ENCODE measurements around the gene MIX23.

The MIX23 gene

DNA sequence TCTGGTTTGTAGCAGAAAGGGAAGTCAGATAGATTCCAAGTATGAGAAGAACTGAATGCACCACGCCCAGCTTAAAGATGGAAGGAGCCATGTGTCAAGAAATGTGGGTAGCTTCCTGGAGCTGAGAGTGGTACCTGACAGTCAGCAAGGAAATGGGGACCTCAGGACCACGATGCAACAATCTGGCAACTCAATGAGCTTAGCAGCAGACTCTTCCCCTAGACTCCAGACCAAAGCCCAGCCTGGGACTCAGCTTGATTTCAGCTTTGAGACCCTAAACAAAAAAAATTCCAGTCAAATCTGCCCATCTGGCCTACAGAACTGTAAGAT is 24.4 kb downstream of the MIX23 start:
- no peaks in the 10 kb centered on the region for H3K36me3 ChIP-seq (ENCODE audit: control insufficient read depth, insufficient read depth, low read length)

DNA sequence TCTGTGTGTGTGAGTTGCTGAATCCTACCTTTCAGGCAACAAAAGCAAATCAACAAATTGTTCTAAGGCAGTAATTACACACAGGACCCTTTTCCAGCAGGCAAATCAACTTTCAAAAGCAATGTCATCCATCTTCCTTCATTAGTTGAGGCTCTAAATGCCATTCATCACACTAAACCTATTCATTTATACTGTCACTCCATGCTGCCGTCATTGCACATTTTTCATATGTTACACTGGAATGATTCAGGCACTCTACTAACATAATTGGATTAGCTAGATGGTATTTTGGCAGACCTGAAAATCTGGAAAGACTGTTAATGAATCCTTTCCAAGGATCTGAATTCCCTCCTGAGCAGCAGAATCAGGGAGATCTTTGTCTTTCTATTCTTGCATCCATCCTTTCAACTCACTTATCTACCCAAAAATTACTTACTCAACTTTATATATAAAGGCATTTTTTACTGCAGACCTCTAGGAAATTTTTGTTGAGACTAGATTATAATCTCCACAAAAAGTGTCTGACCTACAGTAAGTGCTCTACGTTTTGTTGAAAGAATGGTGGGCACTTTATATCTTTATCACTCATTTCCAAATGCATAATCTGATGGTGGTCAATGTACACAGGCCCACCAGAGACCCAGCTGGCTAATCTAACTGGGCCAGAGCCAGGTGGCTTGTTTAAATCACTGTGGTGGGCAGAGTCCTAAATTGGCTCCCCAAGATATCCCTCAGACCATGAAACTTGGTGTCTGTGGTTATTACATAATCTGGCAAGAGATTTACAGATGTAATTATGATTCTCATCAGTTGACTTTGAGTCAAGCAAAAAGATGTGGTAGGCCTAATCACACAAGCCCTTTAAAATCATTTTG is 25.0 kb downstream of the MIX23 start:
- Histone ChIP-seq H3K4me1 (ENCODE audit: control insufficient read depth, insufficient read depth, low read length) (no peaks in the 10 kb centered on the region), H3K4me3 (ENCODE audit: low read length) (no peak overlapping the region), H3K27me3 (ENCODE audit: control insufficient read depth, insufficient read depth, low read length) (no peaks in the 10 kb centered on the region), H3K9ac (ENCODE audit: low read length) (no peak overlapping the region), H3K9me3 (ENCODE audit: control insufficient read depth, low read length) (no peaks in the 10 kb centered on the region), H3K36me3 (ENCODE audit: control insufficient read depth, insufficient read depth, low read length) (no peaks in the 10 kb centered on the region)

More for the DNA sequence above, 24.4 kb downstream of the MIX23 start:
- Histone ChIP-seq H3K4me3 (ENCODE audit: low read length) (no peak overlapping the region), H3K27me3 (ENCODE audit: control insufficient read depth, insufficient read depth, low read length) (no peaks in the 10 kb centered on the region), H3K9ac (ENCODE audit: low read length) (no peak overlapping the region), H3K9me3 (ENCODE audit: control insufficient read depth, low read length) (no peaks in the 10 kb centered on the region), H3K4me1 (ENCODE audit: control insufficient read depth, insufficient read depth, low read length) (peaks cover 4% of the 10 kb centered on the region)

DNA sequence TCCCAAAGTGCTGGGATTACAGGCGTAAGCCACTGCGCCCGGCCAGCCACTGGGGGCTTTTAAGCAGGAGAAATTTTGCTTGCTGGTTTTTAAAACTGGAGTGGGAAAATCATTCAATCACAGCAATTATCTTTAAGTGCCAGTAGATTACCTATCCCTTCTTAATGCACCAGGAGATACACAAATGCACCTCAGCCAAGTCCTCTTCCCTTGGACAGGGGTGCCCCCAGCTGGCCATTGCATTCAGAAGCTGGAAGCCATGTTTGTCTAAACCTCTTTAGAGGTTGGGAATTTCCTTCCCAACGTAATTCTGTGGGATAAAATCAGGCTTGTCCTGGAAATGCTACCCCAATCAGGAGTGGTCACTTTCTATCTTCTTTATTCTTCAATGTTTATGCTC is 26.6 kb downstream of the MIX23 start:
- H3K9ac ChIP-seq (ENCODE audit: low read length) = no peak overlapping the region
- H3K4me3 ChIP-seq (ENCODE audit: low read length) = no peak overlapping the region

DNA sequence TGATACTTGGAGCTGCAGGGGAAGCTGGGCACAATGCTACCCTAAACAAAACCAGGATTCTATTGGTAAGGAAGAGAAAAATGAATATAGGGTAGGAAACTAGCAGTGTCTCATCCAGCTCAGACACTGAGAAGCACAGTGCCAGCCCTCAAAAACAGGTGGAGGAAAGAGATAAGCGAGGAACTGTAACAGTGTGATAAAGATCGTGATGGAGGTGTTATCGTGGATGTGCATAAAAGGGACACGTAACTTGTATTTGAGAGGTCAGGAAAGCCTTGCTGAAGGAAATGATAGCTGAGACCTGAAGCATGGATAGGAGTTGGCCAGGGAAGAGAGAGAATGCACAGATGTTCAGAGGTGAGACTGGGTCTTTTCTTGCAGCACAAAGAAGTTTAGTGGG is 27.4 kb downstream of the MIX23 start:
- H3K27me3 ChIP-seq (ENCODE audit: control insufficient read depth, insufficient read depth, low read length) = no peaks in the 10 kb centered on the region
- no peak overlapping the region for H3K4me3 ChIP-seq (ENCODE audit: low read length)
- no peaks in the 10 kb centered on the region for H3K4me1 ChIP-seq (ENCODE audit: control insufficient read depth, insufficient read depth, low read length)
- H3K9me3 ChIP-seq (ENCODE audit: control insufficient read depth, low read length) = no peaks in the 10 kb centered on the region
- H3K36me3 ChIP-seq (ENCODE audit: control insufficient read depth, insufficient read depth, low read length) = no peaks in the 10 kb centered on the region
- H3K9ac ChIP-seq (ENCODE audit: low read length) = no peak overlapping the region

More for the DNA sequence above, 26.6 kb downstream of the MIX23 start:
- Histone ChIP-seq H3K9me3 (ENCODE audit: control insufficient read depth, low read length) (no peaks in the 10 kb centered on the region), H3K27me3 (ENCODE audit: control insufficient read depth, insufficient read depth, low read length) (no peaks in the 10 kb centered on the region), H3K4me1 (ENCODE audit: control insufficient read depth, insufficient read depth, low read length) (no peaks in the 10 kb centered on the region), H3K36me3 (ENCODE audit: control insufficient read depth, insufficient read depth, low read length) (no peaks in the 10 kb centered on the region)

DNA sequence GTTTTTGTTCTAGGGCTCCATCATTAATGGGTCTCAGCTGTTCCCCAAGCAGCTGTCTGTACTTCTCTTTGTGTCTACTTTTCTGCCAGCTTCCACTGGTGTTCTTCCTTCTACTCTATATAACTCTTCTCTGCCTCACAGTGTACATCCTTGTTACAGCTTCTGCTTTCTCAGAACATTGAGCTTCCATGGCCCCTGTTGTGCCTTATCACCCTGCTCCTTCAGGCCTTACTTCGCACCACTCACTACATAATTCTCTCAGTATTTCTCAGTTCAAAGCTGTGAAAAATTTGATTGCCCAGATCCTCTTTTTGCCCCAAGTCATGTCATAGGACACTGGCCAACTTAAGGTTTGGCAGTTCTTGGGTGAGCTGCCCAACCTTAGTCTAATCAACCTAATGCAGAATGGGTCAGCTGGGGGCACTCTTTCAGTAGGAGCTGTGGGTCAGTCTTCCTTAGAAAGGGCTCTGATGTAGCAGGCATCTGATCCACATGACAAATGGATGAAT is 29.1 kb downstream of the MIX23 start:
- Histone ChIP-seq H3K4me3 (ENCODE audit: low read length) (no peak overlapping the region), H3K9me3 (ENCODE audit: control insufficient read depth, low read length) (no peaks in the 10 kb centered on the region), H3K36me3 (ENCODE audit: control insufficient read depth, insufficient read depth, low read length) (no peaks in the 10 kb centered on the region), H3K9ac (ENCODE audit: low read length) (no peak overlapping the region), H3K27me3 (ENCODE audit: control insufficient read depth, insufficient read depth, low read length) (no peaks in the 10 kb centered on the region), H3K4me1 (ENCODE audit: control insufficient read depth, insufficient read depth, low read length) (no peaks in the 10 kb centered on the region)

DNA sequence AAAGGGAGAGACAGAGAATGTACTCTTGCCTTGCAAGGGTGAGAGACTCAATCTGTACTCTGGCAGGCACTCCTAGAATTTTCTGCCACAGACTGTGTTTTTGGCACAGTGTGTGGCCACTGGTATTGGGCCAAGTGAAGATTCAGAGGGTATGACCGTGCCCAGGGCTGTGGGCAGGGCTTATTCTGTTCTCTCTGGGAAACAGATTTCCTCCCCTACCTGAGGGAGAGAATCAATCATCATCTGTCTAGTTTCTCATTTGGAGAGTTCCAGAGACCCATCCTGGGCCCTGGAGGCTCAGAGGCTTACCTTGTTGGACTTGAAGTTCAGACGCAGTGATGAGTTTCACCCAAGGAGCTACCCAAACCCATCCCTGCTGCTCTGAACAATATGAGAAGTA is 29.8 kb downstream of the MIX23 start:
- no peaks in the 10 kb centered on the region for H3K4me1 ChIP-seq (ENCODE audit: control insufficient read depth, insufficient read depth, low read length)
- H3K9me3 ChIP-seq (ENCODE audit: control insufficient read depth, low read length) = no peaks in the 10 kb centered on the region
- H3K9ac ChIP-seq (ENCODE audit: low read length) = no peak overlapping the region
- H3K27me3 ChIP-seq (ENCODE audit: control insufficient read depth, insufficient read depth, low read length) = no peaks in the 10 kb centered on the region
- no peaks in the 10 kb centered on the region for H3K36me3 ChIP-seq (ENCODE audit: control insufficient read depth, insufficient read depth, low read length)
- H3K4me3 ChIP-seq (ENCODE audit: low read length) = no peak overlapping the region

DNA sequence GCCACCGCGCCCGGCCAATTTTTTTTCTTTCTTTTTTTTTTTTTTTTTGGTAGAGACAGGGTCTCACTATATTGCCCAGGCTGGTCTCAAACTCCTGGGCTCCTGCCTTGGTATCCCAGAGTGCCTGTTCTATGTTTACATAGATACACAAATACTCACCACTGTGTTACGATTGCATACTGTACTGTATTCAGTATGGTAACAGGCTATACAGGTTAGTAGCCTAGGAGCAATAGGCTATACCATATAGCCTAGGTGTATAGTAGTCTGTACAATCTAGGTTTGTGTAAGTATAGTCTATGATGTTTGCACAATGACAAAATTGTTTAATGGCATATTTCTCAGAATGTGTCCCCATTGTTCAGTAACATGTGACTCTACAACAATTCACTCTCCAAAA is 31.4 kb downstream of the MIX23 start:
- H3K4me3 ChIP-seq (ENCODE audit: low read length) = no peak overlapping the region
- H3K9me3 ChIP-seq (ENCODE audit: control insufficient read depth, low read length) = no peaks in the 10 kb centered on the region
- no peaks in the 10 kb centered on the region for H3K27me3 ChIP-seq (ENCODE audit: control insufficient read depth, insufficient read depth, low read length)
- no peaks in the 10 kb centered on the region for H3K4me1 ChIP-seq (ENCODE audit: control insufficient read depth, insufficient read depth, low read length)
- H3K36me3 ChIP-seq (ENCODE audit: control insufficient read depth, insufficient read depth, low read length) = no peaks in the 10 kb centered on the region
- no peak overlapping the region for H3K9ac ChIP-seq (ENCODE audit: low read length)

DNA sequence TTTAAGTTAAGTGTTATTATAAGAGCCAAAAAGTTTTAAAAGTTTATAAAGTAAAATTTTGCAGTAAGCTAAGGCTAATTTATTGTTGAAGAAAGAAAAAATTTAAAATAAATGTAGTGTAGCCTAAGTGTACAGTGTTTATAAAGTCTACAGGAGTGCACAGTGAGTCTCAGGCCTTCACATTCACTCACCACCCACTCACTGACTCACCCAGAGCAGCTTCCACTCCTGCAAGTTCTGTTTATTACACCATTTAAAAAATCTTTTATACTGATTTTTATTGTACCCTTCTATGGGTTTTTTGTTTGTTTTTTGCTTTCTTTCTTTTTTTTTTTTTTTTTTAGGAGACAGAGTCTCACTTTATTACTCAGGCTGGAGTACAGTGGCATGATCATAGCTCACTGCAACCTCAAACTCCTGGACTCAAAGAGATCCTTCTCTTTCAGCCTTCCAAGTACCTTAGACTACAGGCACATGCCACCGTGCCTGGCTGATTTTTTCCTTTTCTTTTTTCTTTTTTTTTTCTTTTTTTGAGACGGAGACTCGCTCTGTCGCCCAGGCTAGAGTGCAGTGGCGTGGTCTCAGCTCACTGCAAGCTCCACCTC is 32.1 kb downstream of the MIX23 start:
- H3K9ac ChIP-seq (ENCODE audit: low read length) = no peak overlapping the region
- H3K9me3 ChIP-seq (ENCODE audit: control insufficient read depth, low read length) = no peaks in the 10 kb centered on the region
- H3K4me1 ChIP-seq (ENCODE audit: control insufficient read depth, insufficient read depth, low read length) = no peaks in the 10 kb centered on the region
- H3K4me3 ChIP-seq (ENCODE audit: low read length) = no peak overlapping the region
- H3K27me3 ChIP-seq (ENCODE audit: control insufficient read depth, insufficient read depth, low read length) = no peaks in the 10 kb centered on the region
- H3K36me3 ChIP-seq (ENCODE audit: control insufficient read depth, insufficient read depth, low read length) = no peaks in the 10 kb centered on the region

DNA sequence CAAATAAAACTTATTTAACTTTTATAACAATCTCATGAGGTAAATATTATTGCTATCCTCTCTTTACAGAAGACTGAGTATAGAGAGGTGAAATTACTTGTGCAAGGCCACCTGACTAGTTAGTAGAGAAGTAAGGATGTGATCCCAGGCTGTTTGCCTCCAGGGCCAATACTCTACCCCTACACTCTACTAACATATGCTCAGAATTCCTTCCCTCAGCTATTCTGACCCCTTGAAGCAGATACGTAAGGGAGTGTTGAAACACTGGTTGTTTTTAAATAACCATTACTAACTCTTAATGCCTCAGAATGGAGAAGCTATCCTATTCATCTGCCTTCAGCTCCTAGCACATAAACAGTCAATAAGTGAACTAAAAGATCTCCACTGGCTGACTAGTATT is 33.9 kb downstream of the MIX23 start:
- Histone ChIP-seq H3K27me3 (ENCODE audit: control insufficient read depth, insufficient read depth, low read length) (no peaks in the 10 kb centered on the region), H3K36me3 (ENCODE audit: control insufficient read depth, insufficient read depth, low read length) (no peaks in the 10 kb centered on the region), H3K9ac (ENCODE audit: low read length) (no peak overlapping the region)

DNA sequence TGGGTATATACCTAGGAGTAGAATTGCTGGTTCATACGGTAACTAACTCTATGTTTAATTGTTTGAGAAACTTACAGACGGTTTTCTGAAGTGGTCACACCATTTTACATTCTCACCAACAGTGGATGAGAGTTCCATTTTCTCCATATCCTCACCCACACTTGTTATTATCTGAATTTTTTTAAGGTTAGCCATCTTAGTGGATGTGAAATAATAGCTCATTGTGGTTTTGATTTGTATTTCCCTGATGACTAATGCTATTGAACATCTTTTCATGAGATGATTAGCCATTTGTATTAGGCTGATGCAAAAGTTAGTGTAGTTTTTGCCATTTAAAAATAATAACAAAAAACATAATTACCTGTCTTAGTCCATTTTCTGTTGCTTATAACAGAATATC is 39.4 kb downstream of the MIX23 start:
- Histone ChIP-seq H3K4me3 (ENCODE audit: low read length) (no peak overlapping the region), H3K9ac (ENCODE audit: low read length) (no peak overlapping the region), H3K27me3 (ENCODE audit: control insufficient read depth, insufficient read depth, low read length) (no peaks in the 10 kb centered on the region), H3K9me3 (ENCODE audit: control insufficient read depth, low read length) (no peaks in the 10 kb centered on the region), H3K4me1 (ENCODE audit: control insufficient read depth, insufficient read depth, low read length) (no peaks in the 10 kb centered on the region), H3K36me3 (ENCODE audit: control insufficient read depth, insufficient read depth, low read length) (no peaks in the 10 kb centered on the region)

More for the DNA sequence above, 33.9 kb downstream of the MIX23 start:
- Histone ChIP-seq H3K9me3 (ENCODE audit: control insufficient read depth, low read length) (no peaks in the 10 kb centered on the region), H3K4me1 (ENCODE audit: control insufficient read depth, insufficient read depth, low read length) (no peaks in the 10 kb centered on the region), H3K4me3 (ENCODE audit: low read length) (no peak overlapping the region)

DNA sequence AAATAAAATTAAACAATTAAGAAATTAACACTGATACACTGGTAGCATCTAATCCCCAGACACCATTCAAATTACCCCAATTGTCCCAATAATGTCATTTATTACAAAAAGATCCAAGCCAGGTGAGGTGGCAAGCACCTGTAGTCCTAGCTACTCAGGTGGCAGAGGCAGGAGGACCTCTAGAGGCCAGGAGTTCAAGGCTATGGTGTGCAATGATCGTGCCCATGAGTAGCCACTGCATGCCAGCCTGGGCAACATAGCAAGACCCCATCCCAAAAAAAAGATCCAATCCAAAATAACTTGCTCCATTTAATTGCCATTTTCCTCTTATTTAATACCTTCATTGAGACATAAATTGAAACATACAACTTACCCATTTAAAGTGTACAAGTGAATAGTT is 40.2 kb downstream of the MIX23 start:
- no peaks in the 10 kb centered on the region for H3K27me3 ChIP-seq (ENCODE audit: control insufficient read depth, insufficient read depth, low read length)
- no peak overlapping the region for H3K4me3 ChIP-seq (ENCODE audit: low read length)
- no peaks in the 10 kb centered on the region for H3K4me1 ChIP-seq (ENCODE audit: control insufficient read depth, insufficient read depth, low read length)
- no peaks in the 10 kb centered on the region for H3K36me3 ChIP-seq (ENCODE audit: control insufficient read depth, insufficient read depth, low read length)
- no peaks in the 10 kb centered on the region for H3K9me3 ChIP-seq (ENCODE audit: control insufficient read depth, low read length)
- H3K9ac ChIP-seq (ENCODE audit: low read length) = no peak overlapping the region

DNA sequence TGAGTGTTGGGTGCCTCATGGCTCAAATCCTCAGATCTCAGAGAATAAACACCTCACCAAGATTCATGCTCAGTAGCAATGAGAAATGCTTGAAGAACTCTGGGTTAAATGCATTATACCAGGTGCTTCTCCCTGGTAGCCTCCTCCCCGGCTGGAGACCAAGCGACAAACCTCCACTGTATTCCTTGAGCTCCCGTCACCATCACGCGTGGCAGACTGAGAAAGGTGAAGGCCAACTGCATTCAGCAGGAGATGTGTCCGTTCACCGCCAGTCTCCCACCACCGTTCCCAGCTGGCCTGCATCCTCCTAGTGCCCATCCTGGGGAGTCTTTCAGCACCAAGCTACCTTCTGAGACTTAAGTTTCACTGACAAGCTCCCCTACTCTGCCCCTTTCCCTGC is 50.5 kb downstream of the MIX23 start:
- H3K27me3 ChIP-seq (ENCODE audit: control insufficient read depth, insufficient read depth, low read length) = peaks cover 4% of the 10 kb centered on the region
- no peaks in the 10 kb centered on the region for H3K9me3 ChIP-seq (ENCODE audit: control insufficient read depth, low read length)
- no peaks in the 10 kb centered on the region for H3K36me3 ChIP-seq (ENCODE audit: control insufficient read depth, insufficient read depth, low read length)
- no peaks in the 10 kb centered on the region for H3K4me1 ChIP-seq (ENCODE audit: control insufficient read depth, insufficient read depth, low read length)
- no peak overlapping the region for H3K4me3 ChIP-seq (ENCODE audit: low read length)
- H3K9ac ChIP-seq (ENCODE audit: low read length) = no peak overlapping the region

All from mucosa of stomach (tissue), 1 donor.